ENCODE results near the gene GTPBP8.
"Not testable (repeated sequence)": the region's sequence is repeated elsewhere in the genome, so short reads cannot be mapped to it uniquely, and the experiment has no call there.

Gene GTPBP8

GRCh38 chr3:113038328-113038727, 47.5 kb downstream of the GTPBP8 start:
- DNase-seq (ENCODE audit: low read depth) = peak; percentile 18
- TF ChIP-seq CTCF (conservative IDR thresholded peaks at IDR 0.05; ENCODE audit: low read length) = no peak
- no peak overlapping the region for H3K4me3 ChIP-seq (ENCODE audit: low read length)

DNA sequence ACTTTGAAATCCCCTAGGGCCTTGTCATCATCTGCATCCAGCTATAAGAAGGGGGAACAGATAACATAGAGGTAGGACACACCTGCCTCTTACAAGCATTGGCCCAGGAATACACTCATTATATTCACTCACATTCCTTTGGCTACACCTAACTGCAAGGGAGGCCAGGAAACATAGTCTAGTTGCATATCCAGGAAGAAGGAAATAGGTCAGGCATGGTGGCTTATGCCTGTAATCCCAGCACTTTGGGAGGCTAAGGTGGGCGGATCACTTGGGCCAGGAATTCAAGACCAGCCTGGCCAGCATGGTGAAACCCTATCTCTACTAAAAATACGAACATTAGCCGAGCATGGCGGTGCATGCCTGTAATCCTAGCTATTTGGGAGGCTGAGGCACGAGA, 48.8 kb downstream of the GTPBP8 start:
- no peak for TF ChIP-seq CTCF (conservative IDR thresholded peaks at IDR 0.05; ENCODE audit: low read length)
- no peak overlapping the region for H3K4me3 ChIP-seq (ENCODE audit: low read length)
- DNase-seq (ENCODE audit: low read depth) = no peak

GRCh38 chr3:113040231-113040630, 49.4 kb downstream of the GTPBP8 start:
- H3K4me3 ChIP-seq (ENCODE audit: low read length) = no peak overlapping the region
- DNase-seq (ENCODE audit: low read depth) = no peak
- TF ChIP-seq CTCF (conservative IDR thresholded peaks at IDR 0.05; ENCODE audit: low read length) = no peak

GRCh38 chr3:113043686-113044085, 52.9 kb downstream of the GTPBP8 start:
- no peak overlapping the region for H3K4me3 ChIP-seq (ENCODE audit: low read length)
- DNase-seq (ENCODE audit: low read depth) = no peak
- TF ChIP-seq CTCF (conservative IDR thresholded peaks at IDR 0.05; ENCODE audit: low read length) = no peak

GRCh38 chr3:113046186-113046965, 55.6 kb downstream of the GTPBP8 start:
- H3K4me3 ChIP-seq (ENCODE audit: low read length); DNase-seq (ENCODE audit: low read depth): not testable (repeated sequence)

- no peak overlapping the region for H3K4me3 ChIP-seq (ENCODE audit: low read length)
- TF ChIP-seq CTCF (conservative IDR thresholded peaks at IDR 0.05; ENCODE audit: low read length) = peak; percentile 81
- DNase-seq (ENCODE audit: low read depth) = peak; percentile 76
Observed at GRCh38 chr3:113051302-113051711, 60.5 kb downstream of the GTPBP8 start.

Data from AG10803 (cell line).